ENCODE data around the gene ASH1L.

DNA sequence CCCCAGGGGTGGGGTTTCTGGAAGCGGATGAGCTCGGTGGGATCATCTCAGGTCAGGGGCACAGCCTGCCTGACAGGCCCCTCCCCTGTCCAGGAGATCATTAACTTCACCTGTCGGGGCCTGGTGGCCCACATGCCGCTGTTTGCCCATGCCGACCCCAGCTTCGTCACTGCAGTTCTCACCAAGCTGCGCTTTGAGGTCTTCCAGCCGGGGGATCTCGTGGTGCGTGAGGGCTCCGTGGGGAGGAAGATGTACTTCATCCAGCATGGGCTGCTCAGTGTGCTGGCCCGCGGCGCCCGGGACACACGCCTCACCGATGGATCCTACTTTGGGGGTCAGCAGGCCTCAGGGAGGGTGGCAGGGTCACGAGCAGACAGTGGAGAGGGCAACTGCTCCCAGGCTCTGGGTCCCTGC lies 277.0 kb downstream of the ASH1L start:
- TF ChIP-seq, protein P1, sequence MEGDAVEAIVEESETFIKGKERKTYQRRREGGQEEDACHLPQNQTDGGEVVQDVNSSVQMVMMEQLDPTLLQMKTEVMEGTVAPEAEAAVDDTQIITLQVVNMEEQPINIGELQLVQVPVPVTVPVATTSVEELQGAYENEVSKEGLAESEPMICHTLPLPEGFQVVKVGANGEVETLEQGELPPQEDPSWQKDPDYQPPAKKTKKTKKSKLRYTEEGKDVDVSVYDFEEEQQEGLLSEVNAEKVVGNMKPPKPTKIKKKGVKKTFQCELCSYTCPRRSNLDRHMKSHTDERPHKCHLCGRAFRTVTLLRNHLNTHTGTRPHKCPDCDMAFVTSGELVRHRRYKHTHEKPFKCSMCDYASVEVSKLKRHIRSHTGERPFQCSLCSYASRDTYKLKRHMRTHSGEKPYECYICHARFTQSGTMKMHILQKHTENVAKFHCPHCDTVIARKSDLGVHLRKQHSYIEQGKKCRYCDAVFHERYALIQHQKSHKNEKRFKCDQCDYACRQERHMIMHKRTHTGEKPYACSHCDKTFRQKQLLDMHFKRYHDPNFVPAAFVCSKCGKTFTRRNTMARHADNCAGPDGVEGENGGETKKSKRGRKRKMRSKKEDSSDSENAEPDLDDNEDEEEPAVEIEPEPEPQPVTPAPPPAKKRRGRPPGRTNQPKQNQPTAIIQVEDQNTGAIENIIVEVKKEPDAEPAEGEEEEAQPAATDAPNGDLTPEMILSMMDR (IDR thresholded peaks at IDR 0.05 in 4 of 5, conservative IDR thresholded peaks at IDR 0.05 in 1 of 5), result no peak
- no peak for TF ChIP-seq POLR2A (IDR thresholded peaks at IDR 0.05)
